H1 (cell line): Measurements from ENCODE around the gene PATJ. TPM values are rescaled to one million over a fixed set of nuclear protein-coding genes. Genes with fewer than 3 reads are reported as not detected.

Experiments used
- CTCF ChIA-PET: fragments of 300-600 bp; sonication (Branson Sonifier 250); formaldehyde crosslinking; loops from one replicate; lab custom pipeline; 2021; ENCODE audit not compliant: partially characterized antibody; lab: Charles Lee
- POLR2A ChIA-PET: fragments of 300-600 bp; sonication (Branson Sonifier 250); formaldehyde crosslinking; loops from one replicate; lab custom pipeline; 2021; ENCODE audit warnings: inconsistent platforms; ENCODE audit not compliant: partially characterized antibody; lab: Charles Lee
- DNase-seq, 2 experiments: peaks; one replicate each; pipeline versions ENCODE4 v3.0.0 to v3.0.0-alpha.2; 2010 to 2022; ENCODE audit warnings: low spot score in 2 of 2, low read depth in 1 of 2, mixed read lengths in 1 of 2
- FAIRE-seq: peaks from 2 replicates; lab custom pipeline; 2011; peaks lifted over from hg19 to GRCh38; lab: Jason Lieb, UNC
- H2AFZ ChIP-seq: 2 replicates; pipeline ENCODE4 v1.8.1; 2012; ENCODE audit warnings: low read length, inconsistent platforms
- H2AK5ac ChIP-seq: 2 replicates; pipeline ENCODE4 v1.6.1; 2013; ENCODE audit warnings: low read depth, low read length
- H2BK120ac ChIP-seq: replicated peaks from 2 replicates; pipeline ENCODE3; 2013; ENCODE audit warnings: low read depth, low read length, inconsistent platforms
- H2BK12ac ChIP-seq: 2 replicates; pipeline ENCODE4 v1.6.1; 2013; ENCODE audit warnings: low read depth, low read length
- H2BK15ac ChIP-seq: 2 replicates; pipeline ENCODE4 v1.6.1; 2013; ENCODE audit warnings: low read length
- H2BK20ac ChIP-seq: 2 replicates; pipeline ENCODE4 v1.6.1; 2013; ENCODE audit warnings: low read length
- H2BK5ac ChIP-seq: 2 replicates; pipeline ENCODE4 v1.6.1; 2013; ENCODE audit warnings: low read depth, low read length
- H3K14ac ChIP-seq: 2 replicates; pipeline ENCODE4 v1.6.1; 2013; ENCODE audit warnings: inconsistent platforms; ENCODE audit not compliant: insufficient read length
- H3K18ac ChIP-seq: 2 replicates; pipeline ENCODE4 v1.6.1; 2013; ENCODE audit warnings: low read length; ENCODE audit errors: extremely low read depth
- H3K23ac ChIP-seq: 2 replicates; pipeline ENCODE4 v1.6.1; 2013; ENCODE audit warnings: inconsistent platforms; ENCODE audit not compliant: insufficient read length
- H3K23me2 ChIP-seq: 2 replicates; pipeline ENCODE4 v1.6.1; 2013; ENCODE audit warnings: low read depth, low read length
- H3K27ac ChIP-seq: 2 replicates; pipeline ENCODE4 v1.6.1; 2011; ENCODE audit warnings: low read depth, low read length, inconsistent platforms
- H3K27me3 ChIP-seq, 4 experiments: replicated peaks in 1 of 4; 1 replicate in 1 of 4; 2 replicates in 3 of 4; pipeline versions ENCODE4 v1.6.1 to v1.8.1; 2011 to 2013; ENCODE audit warnings: low read length in 3 of 4, mild to moderate bottlenecking in 3 of 4, inconsistent platforms in 2 of 4, mixed read lengths in 2 of 4, moderate library complexity in 1 of 4; ENCODE audit not compliant: control insufficient read depth in 3 of 4, insufficient read depth in 3 of 4; ENCODE audit errors: extremely low read depth in 1 of 4
- H3K36me3 ChIP-seq, 4 experiments: 2 replicates each; pipeline versions ENCODE4 v1.6.1 to v1.8.1; 2011 to 2013; ENCODE audit warnings: mild to moderate bottlenecking in 4 of 4, low read length in 3 of 4, moderate library complexity in 2 of 4, control low read depth in 1 of 4, inconsistent platforms in 1 of 4; ENCODE audit not compliant: insufficient read depth in 4 of 4, control insufficient read depth in 2 of 4
- H3K4ac ChIP-seq: replicated peaks from 2 replicates; pipeline ENCODE3; 2013; ENCODE audit warnings: low read length, low read depth, mixed read lengths, inconsistent platforms; ENCODE audit not compliant: insufficient read length
- H3K4me1 ChIP-seq, 4 experiments: replicated peaks in 1 of 4; 1 replicate in 1 of 4; 2 replicates in 3 of 4; pipeline versions ENCODE4 v1.6.1 to v1.8.1; 2011 to 2013; ENCODE audit warnings: low read length in 3 of 4, inconsistent platforms in 2 of 4, mixed read lengths in 1 of 4; ENCODE audit not compliant: insufficient read depth in 4 of 4, control insufficient read depth in 3 of 4
- H3K4me2 ChIP-seq, 2 experiments: 2 replicates each; pipeline versions ENCODE4 v1.6.1 to v1.8.1; 2011 to 2013; ENCODE audit warnings: low read depth in 2 of 2, low read length in 2 of 2, control low read depth in 1 of 2, inconsistent platforms in 1 of 2, mild to moderate bottlenecking in 1 of 2; ENCODE audit not compliant: insufficient read depth in 1 of 2
- H3K4me3 ChIP-seq, 4 experiments: fragments of 200-600, 300-600 bp in 1 of 4; sonication (generic), shearing (Covaris generic), sonication (Bioruptor Twin) in 1 of 4; 2 replicates each; pipeline versions ENCODE4 v1.5.1 to v1.8.1; 2011 to 2016; ENCODE audit warnings: low read length in 4 of 4, low read depth in 3 of 4, control low read depth in 2 of 4, inconsistent platforms in 2 of 4, mild to moderate bottlenecking in 2 of 4, mixed read lengths in 1 of 4, moderate library complexity in 1 of 4; ENCODE audit not compliant: insufficient read depth in 2 of 4; ENCODE audit errors: extremely low read depth in 1 of 4
- H3K56ac ChIP-seq: replicated peaks from 2 replicates; pipeline ENCODE3; 2013; ENCODE audit warnings: low read depth, mild to moderate bottlenecking, mixed read lengths, low read length, inconsistent platforms; ENCODE audit not compliant: insufficient read length
- H3K79me1 ChIP-seq: 2 replicates; pipeline ENCODE4 v1.6.1; 2013; ENCODE audit warnings: low read depth, low read length, control low read depth
- H3K79me2 ChIP-seq, 2 experiments: 2 replicates each; pipeline versions ENCODE4 v1.6.1 to v1.8.1; 2012 to 2013; ENCODE audit warnings: low read length in 2 of 2, mild to moderate bottlenecking in 2 of 2, inconsistent platforms in 1 of 2; ENCODE audit not compliant: insufficient read depth in 2 of 2, control insufficient read depth in 1 of 2
- H3K9ac ChIP-seq, 4 experiments: replicated peaks in 1 of 4; 1 replicate in 1 of 4; 2 replicates in 3 of 4; pipeline versions ENCODE4 v1.6.1 to v1.8.1; 2011 to 2013; ENCODE audit warnings: low read depth in 3 of 4, low read length in 3 of 4, control low read depth in 2 of 4, mild to moderate bottlenecking in 2 of 4, moderate library complexity in 2 of 4, inconsistent platforms in 1 of 4; ENCODE audit errors: extremely low read depth in 1 of 4
- H3K9me3 ChIP-seq, 2 experiments: 2 replicates each; pipeline versions ENCODE4 v1.6.1 to v1.8.1; 2012 to 2013; ENCODE audit warnings: mild to moderate bottlenecking in 2 of 2, moderate library complexity in 2 of 2, control low read depth in 1 of 2, inconsistent platforms in 1 of 2, low read depth in 1 of 2, low read length in 1 of 2, mixed read lengths in 1 of 2; ENCODE audit not compliant: insufficient read depth in 2 of 2
- H4K20me1 ChIP-seq, 2 experiments: replicated peaks in 1 of 2; 2 replicates each; pipeline versions ENCODE3 to v1.8.1; 2011 to 2013; ENCODE audit warnings: inconsistent platforms in 2 of 2, low read length in 2 of 2, mild to moderate bottlenecking in 1 of 2; ENCODE audit not compliant: insufficient read depth in 2 of 2, control insufficient read depth in 1 of 2
- H4K5ac ChIP-seq: 2 replicates; pipeline ENCODE4 v1.6.1; 2013; ENCODE audit warnings: low read length, low read depth, mixed read lengths, inconsistent platforms; ENCODE audit not compliant: insufficient read length
- H4K8ac ChIP-seq: 2 replicates; pipeline ENCODE4 v1.8.0; 2013; ENCODE audit warnings: mild to moderate bottlenecking, moderate library complexity, low read length, inconsistent platforms; ENCODE audit not compliant: insufficient read depth; ENCODE audit errors: extremely low read depth
- H4K91ac ChIP-seq: replicated peaks from 2 replicates; pipeline ENCODE3; 2013; ENCODE audit warnings: low read length, mixed read lengths, inconsistent platforms; ENCODE audit not compliant: insufficient read length
- CEBPB ChIP-seq: IDR thresholded peaks from 2 replicates; pipeline ENCODE4 v1.6.1; 2012; ENCODE audit warnings: low read depth, low read length
- WGBS, 2 experiments: shearing (Covaris generic) in 1 of 2; methylation state at CpG; one replicate each; pipeline versions ENCODE4 v1.1.6 to v1.1.7; 2013 to 2015; ENCODE audit warnings: low lambda C conversion rate in 2 of 2, mixed read lengths in 2 of 2, inconsistent platforms in 1 of 2, low coverage in 1 of 2, missing lambda C conversion rate in 1 of 2; ENCODE audit not compliant: insufficient replicate concordance in 2 of 2, insufficient coverage in 1 of 2, insufficient read length in 1 of 2; ENCODE audit errors: extremely low coverage in 1 of 2, missing lambda C conversion rate in 1 of 2; 5-methylcytosine and 5-hydroxymethylcytosine counted together
- polyA plus RNA-seq, 7 experiments: library from polyadenylated mRNA; depleted of rRNA in 3 of 7; stranded (reverse) in 5 of 7; unstranded in 2 of 7; fragments of >200 nt in 5 of 7; fragments of 200-250 nt in 2 of 7; gene quantifications; 1 replicate in 5 of 7; 2 replicates in 1 of 7; 4 replicates in 1 of 7; pipeline versions ENCODE4 v1.2.1 to v1.2.3, GENCODE V29; 2011 to 2013; ENCODE audit warnings: missing spikeins in 2 of 7, mixed read lengths in 2 of 7
- total RNA-seq: library from RNA; stranded (reverse); fragmentation: NEBNext Ultra II Directional; extraction: Animal tissue kit (Norgen Biotek cat#: 25700); gene quantifications from 2 replicates; pipeline ENCODE4 v1.2.1, GENCODE V29; 2021
- TF ChIP-seq, protein P1 (sequence below): IDR thresholded peaks from 2 replicates; pipeline ENCODE4 v1.6.1; 2012; ENCODE audit warnings: inconsistent platforms

PATJ gene
- total and polyA plus RNA-seq, 2 of the 8 experiments (the other 6 are each of a cell fraction or from before 2014, with no cell fraction given) = 8.2 to 55.6 TPM

DNA sequence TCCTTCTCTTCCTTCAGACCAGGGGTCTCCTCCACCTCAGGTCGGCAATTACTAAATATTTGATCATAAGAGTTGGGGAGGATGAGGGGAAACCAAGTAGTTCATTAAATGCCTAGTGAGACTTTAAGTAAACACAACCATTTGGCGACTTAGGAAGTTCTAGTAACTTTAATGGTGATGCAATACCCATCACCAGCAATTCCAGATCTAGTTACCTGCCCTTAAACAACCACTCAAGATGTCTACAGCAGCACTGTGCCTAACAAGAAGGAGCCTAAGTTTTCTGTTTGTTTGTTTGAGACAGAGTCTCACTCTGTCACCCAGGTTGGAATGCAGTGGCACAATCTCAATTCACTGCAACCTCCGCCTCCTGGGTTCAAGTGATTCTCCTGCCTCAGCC lies 395.7 kb downstream of the PATJ start:
- FAIRE-seq = no peak

More for the DNA sequence above, 395.7 kb downstream of the PATJ start:
- H2BK5ac ChIP-seq = no peak overlapping the region; the same call in 1 of the 2 replicates
- H4K5ac ChIP-seq = no peak overlapping the region
- H3K4me2 ChIP-seq = no peak overlapping the region
- H3K23ac ChIP-seq = no peak overlapping the region
- H3K56ac ChIP-seq = no peak overlapping the region
- ChIA-PET POLR2A (no interaction called here), CTCF (interaction anchor here (0.9 to 14.9 kb wide), 3 partner anchors 8 to 267 kb away, joined by 3 to 191 read pairs (median 11); no protein-coding TSS in a partner anchor)
- no peaks in the 10 kb centered on the region for H3K79me2 ChIP-seq
- 76% methylated on average over 3 of the region's 3 CpGs; no CpG with 5 or more reads in 1 of the 2 experiments for WGBS, 2 experiments
- no peak overlapping the region for H4K91ac ChIP-seq
- H3K14ac ChIP-seq = no peak overlapping the region
- no peak overlapping the region for H2BK20ac ChIP-seq
- H3K27ac ChIP-seq = no peak overlapping the region
- H2BK15ac ChIP-seq = no peak overlapping the region
- no peak overlapping the region for H3K9ac ChIP-seq
- H2AK5ac ChIP-seq = no peak overlapping the region
- H3K4me3 ChIP-seq = no peak overlapping the region
- H3K4me1 ChIP-seq = peaks cover 0 to 9% (median 4%) of the 10 kb centered on the region in 4 experiments; a peak in 4 of 7 replicates
- TF ChIP-seq CEBPB = 0 out of 2 replicates have a peak, but pooled peaks have one; percentile 12
- TF ChIP-seq, protein P1, sequence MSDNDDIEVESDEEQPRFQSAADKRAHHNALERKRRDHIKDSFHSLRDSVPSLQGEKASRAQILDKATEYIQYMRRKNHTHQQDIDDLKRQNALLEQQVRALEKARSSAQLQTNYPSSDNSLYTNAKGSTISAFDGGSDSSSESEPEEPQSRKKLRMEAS = no peak
- H4K8ac ChIP-seq = no peak overlapping the region
- no peak overlapping the region for H3K4ac ChIP-seq
- H3K79me1 ChIP-seq = no peaks in the 10 kb centered on the region
- H3K27me3 ChIP-seq = no peaks in the 10 kb centered on the region
- H3K23me2 ChIP-seq = no peaks in the 10 kb centered on the region
- no peak overlapping the region for H2BK12ac ChIP-seq
- no peak overlapping the region for H2BK120ac ChIP-seq
- no peak overlapping the region for H3K18ac ChIP-seq
- H3K9me3 ChIP-seq = no peaks in the 10 kb centered on the region
- no peaks in the 10 kb centered on the region for H4K20me1 ChIP-seq
- peaks cover 0 to 2% (median 0%) of the 10 kb centered on the region in 4 experiments; a peak in 1 of 8 replicates for H3K36me3 ChIP-seq
- DNase-seq = no peak
- no peak overlapping the region for H2AFZ ChIP-seq
